Chondrocyte (in vitro differentiated cells): ENCODE results near the gene RAP1GDS1. TPM values are rescaled to one million over a fixed set of nuclear protein-coding genes. Genes with fewer than 3 reads are reported as not detected.

Experiments
- DNase-seq: peaks from one replicate; pipeline ENCODE4 v3.0.0; 2021; ENCODE audit warnings: mixed read lengths, low spot score
- H3K27ac Mint-ChIP-seq: one replicate; pipeline ENCODE4 v1.8.0; 2021; ENCODE audit warnings: mild to moderate bottlenecking, moderate library complexity, mixed read lengths; ENCODE audit not compliant: unreplicated experiment
- H3K27me3 Mint-ChIP-seq: 2 replicates; pipeline ENCODE4 v1.8.0; 2021; ENCODE audit warnings: low read depth, mixed read lengths
- H3K36me3 Mint-ChIP-seq: 2 replicates; pipeline ENCODE4 v1.8.0; 2021; ENCODE audit warnings: low read depth, mixed read lengths
- H3K4me1 Mint-ChIP-seq: 2 replicates; pipeline ENCODE4 v1.8.0; 2021; ENCODE audit warnings: low read depth, mild to moderate bottlenecking, mixed read lengths
- H3K4me3 Mint-ChIP-seq: one replicate; pipeline ENCODE4 v1.8.0; 2021; ENCODE audit warnings: mild to moderate bottlenecking, moderate library complexity, mixed read lengths; ENCODE audit not compliant: unreplicated experiment
- H3K9me3 Mint-ChIP-seq: 2 replicates; pipeline ENCODE4 v1.8.0; 2021; ENCODE audit warnings: low read depth, mixed read lengths
- total RNA-seq: library from RNA; stranded (reverse); gene quantifications from 3 replicates; pipeline ENCODE4 v1.2.1, GENCODE V29; 2021
- TF ChIP-seq, protein P1 (sequence below): fragments of 200-600 bp; sonication (generic); IDR thresholded peaks from 2 replicates; pipeline ENCODE4 v1.5.0; 2021; ENCODE audit warnings: antibody characterized with exemption, mild to moderate bottlenecking, moderate library complexity

RAP1GDS1 gene
- total RNA-seq, 1 donor from 2014 or later, result 89.5 TPM

DNA sequence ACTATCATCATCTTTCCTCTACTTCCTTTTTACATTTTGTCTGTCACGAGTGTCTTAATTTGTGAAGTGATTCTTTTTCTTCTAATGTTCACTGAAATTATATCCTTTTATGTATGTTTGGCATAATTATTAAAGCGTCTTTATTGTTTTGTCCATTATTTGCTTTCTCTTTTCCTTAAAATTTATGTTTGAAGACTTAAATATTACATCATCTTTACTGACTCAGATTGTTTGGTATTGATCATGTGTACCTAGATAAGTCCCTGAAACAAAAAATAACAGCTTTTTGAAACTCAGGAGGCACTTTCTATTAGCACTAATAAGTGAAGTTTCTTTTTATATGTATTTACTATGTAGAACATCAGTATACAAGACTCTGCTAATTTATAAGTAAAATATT is 120.1 kb downstream of the RAP1GDS1 start:
- Mint-ChIP-seq H3K36me3 (no peaks in the 10 kb centered on the region), H3K27ac (no peak overlapping the region), H3K27me3 (no peaks in the 10 kb centered on the region), H3K9me3 (no peaks in the 10 kb centered on the region), H3K4me3 (no peak overlapping the region), H3K4me1 (peaks cover 19% of the 10 kb centered on the region)
- DNase-seq, result no peak
- TF ChIP-seq, protein P1, sequence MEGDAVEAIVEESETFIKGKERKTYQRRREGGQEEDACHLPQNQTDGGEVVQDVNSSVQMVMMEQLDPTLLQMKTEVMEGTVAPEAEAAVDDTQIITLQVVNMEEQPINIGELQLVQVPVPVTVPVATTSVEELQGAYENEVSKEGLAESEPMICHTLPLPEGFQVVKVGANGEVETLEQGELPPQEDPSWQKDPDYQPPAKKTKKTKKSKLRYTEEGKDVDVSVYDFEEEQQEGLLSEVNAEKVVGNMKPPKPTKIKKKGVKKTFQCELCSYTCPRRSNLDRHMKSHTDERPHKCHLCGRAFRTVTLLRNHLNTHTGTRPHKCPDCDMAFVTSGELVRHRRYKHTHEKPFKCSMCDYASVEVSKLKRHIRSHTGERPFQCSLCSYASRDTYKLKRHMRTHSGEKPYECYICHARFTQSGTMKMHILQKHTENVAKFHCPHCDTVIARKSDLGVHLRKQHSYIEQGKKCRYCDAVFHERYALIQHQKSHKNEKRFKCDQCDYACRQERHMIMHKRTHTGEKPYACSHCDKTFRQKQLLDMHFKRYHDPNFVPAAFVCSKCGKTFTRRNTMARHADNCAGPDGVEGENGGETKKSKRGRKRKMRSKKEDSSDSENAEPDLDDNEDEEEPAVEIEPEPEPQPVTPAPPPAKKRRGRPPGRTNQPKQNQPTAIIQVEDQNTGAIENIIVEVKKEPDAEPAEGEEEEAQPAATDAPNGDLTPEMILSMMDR, result no peak

DNA sequence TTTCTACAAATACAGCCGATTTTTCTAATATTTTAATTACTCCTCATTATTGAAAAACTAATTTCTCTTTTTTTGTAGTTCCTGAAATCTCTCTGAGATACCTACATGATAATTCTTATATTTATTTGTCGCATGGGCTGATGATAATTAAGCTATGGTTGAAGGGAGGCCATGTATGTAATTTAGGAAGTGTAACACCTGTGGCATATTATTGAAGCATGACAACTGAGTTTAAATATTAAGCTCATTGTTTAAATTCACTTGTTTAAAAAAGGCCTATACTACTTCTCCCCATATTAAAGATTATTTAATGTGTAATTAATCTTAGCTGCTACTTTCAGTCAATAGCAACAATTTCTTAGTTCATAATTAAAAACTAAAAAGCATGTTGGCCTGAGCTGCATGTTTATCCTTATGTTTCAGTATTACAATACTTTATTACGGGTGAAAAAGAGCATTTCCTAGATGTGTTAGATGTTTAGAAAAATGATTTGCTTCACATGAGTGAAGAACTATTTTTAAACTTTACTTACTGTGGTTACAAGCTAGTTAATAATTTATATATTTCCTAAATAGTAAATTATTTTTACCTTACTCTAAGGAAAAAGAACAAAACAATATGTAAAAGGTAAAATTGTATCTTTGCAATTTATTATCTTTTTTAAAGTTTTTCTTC is 122.4 kb downstream of the RAP1GDS1 start:
- no peak overlapping the region for H3K27ac Mint-ChIP-seq
- H3K4me3 Mint-ChIP-seq, result no peak overlapping the region
- no peaks in the 10 kb centered on the region for H3K9me3 Mint-ChIP-seq
- TF ChIP-seq, protein P1, result no peak
- no peaks in the 10 kb centered on the region for H3K27me3 Mint-ChIP-seq
- peaks cover 5% of the 10 kb centered on the region for H3K36me3 Mint-ChIP-seq
- peaks cover 8% of the 10 kb centered on the region for H3K4me1 Mint-ChIP-seq
- no peak for DNase-seq

DNA sequence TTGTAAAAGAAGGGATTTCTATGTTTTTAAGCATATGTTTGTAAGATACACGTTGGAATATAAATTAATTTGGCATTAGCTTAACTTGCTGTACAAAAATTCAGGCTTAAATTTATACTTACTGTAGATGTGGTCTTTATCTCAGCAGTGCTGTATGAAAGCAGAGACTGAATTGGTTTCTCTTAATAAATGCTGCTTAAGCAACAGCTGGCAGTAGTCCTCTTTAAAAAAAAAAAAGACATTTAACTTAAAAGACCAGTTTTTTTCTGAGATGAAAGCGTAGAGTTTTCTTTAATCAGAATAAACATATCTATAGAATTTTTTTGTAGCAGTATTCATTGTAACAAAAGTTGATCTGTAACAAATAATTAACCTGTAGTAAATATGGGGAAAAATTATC is 124.6 kb downstream of the RAP1GDS1 start:
- DNase-seq, result no peak
- H3K4me3 Mint-ChIP-seq, result no peak overlapping the region
- peaks cover 5% of the 10 kb centered on the region for H3K36me3 Mint-ChIP-seq
- TF ChIP-seq, protein P1, result no peak
- no peaks in the 10 kb centered on the region for H3K9me3 Mint-ChIP-seq
- H3K4me1 Mint-ChIP-seq, result peaks cover 8% of the 10 kb centered on the region
- no peak overlapping the region for H3K27ac Mint-ChIP-seq
- H3K27me3 Mint-ChIP-seq, result no peaks in the 10 kb centered on the region

DNA sequence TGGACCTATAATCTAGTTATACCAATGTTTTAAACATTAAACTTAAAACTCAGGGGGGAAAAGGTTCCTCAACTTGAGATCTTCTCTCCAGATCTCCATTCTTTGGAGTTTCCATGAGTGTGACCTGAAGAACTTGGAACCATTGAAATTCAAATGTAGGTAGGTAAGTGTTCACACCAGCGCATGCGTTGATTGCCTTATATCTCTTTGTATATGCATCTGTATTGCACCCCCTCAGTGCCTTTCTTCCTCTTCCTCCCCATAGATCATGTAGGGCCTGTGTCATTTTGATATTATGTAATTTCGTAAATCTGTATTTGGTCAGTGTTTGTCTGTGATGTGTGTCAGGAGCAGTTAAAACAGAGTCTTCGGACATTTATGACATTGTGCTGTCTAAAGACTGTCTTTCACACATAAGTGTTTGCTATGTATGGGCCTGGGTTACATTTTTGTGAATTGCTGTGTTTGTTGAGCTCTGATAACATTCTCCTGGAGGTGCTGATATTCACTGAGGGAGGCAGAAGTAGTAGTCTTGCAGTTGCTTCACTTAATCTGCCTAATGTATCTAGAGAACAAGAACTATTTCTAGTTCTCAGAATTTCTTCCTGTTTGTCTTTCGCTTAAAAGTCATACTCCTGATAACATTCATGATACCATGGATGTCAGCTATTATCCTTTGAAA is 126.3 kb downstream of the RAP1GDS1 start:
- Mint-ChIP-seq H3K36me3 (peaks cover 5% of the 10 kb centered on the region), H3K4me3 (no peak overlapping the region), H3K27me3 (no peaks in the 10 kb centered on the region), H3K9me3 (no peaks in the 10 kb centered on the region), H3K4me1 (peaks cover 8% of the 10 kb centered on the region), H3K27ac (no peak overlapping the region)
- TF ChIP-seq, protein P1, result no peak
- DNase-seq, result no peak

DNA sequence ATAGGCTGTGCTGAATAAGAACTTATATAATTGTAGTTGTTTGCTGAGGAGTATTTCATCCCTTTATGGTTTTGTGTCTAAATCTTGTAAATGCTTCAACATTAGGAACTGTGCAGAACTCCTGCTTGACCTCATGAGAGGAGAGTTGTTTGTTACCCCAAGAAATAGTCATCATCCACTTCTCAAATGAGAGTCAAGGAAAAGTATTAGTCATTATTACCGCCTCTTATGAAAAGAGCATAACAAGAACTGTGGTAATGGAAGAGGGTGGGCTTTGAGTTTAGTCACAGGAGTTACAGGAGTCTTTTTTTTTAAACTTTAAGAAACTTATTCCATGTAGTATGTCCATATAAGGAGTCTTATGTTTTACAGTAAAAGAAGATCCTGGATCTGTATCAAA is 132.9 kb downstream of the RAP1GDS1 start:
- Mint-ChIP-seq H3K36me3 (peaks cover 15% of the 10 kb centered on the region), H3K9me3 (no peaks in the 10 kb centered on the region), H3K27me3 (no peaks in the 10 kb centered on the region), H3K4me3 (no peak overlapping the region), H3K4me1 (peaks cover 6% of the 10 kb centered on the region), H3K27ac (no peak overlapping the region)
- DNase-seq, result no peak
- TF ChIP-seq, protein P1, result no peak
